Progenitor cell of endocrine pancreas (in vitro differentiated cells): ENCODE measurements around the gene POLR2E. TPM values are rescaled to one million over a fixed set of nuclear protein-coding genes. Genes with fewer than 3 reads are reported as not detected.

ENCODE experiments used
- DNase-seq: peaks from one replicate; pipeline ENCODE4 v3.0.0; 2021; ENCODE audit warnings: low spot score; ENCODE audit not compliant: unreplicated experiment
- H3K27ac Mint-ChIP-seq: 2 replicates; pipeline ENCODE4 v1.8.0; 2021; ENCODE audit warnings: mild to moderate bottlenecking, moderate library complexity, mixed read lengths
- H3K27me3 Mint-ChIP-seq: 2 replicates; pipeline ENCODE4 v1.8.0; 2021; ENCODE audit warnings: mixed read lengths
- H3K36me3 Mint-ChIP-seq: 2 replicates; pipeline ENCODE4 v1.8.0; 2022; ENCODE audit warnings: mixed read lengths; ENCODE audit not compliant: insufficient read depth
- H3K4me1 Mint-ChIP-seq: 2 replicates; pipeline ENCODE4 v1.8.0; 2021; ENCODE audit warnings: low read depth, mixed read lengths
- H3K4me3 Mint-ChIP-seq: 2 replicates; pipeline ENCODE4 v1.8.0; 2021; ENCODE audit warnings: low read depth, mild to moderate bottlenecking, moderate library complexity, mixed read lengths
- H3K9me3 Mint-ChIP-seq: 2 replicates; pipeline ENCODE4 v1.8.0; 2021; ENCODE audit warnings: low read depth, mixed read lengths
- CTCF ChIP-seq: fragments of 200-600 bp; sonication (generic); IDR thresholded peaks from one replicate; pipeline ENCODE4 v1.5.0; 2021; ENCODE audit warnings: antibody characterized with exemption, mild to moderate bottlenecking; ENCODE audit not compliant: unreplicated experiment
- total RNA-seq: library from RNA; stranded (reverse); gene quantifications from 2 replicates; pipeline ENCODE4 v1.2.1, GENCODE V29; 2021

The POLR2E gene
- total RNA-seq, 1 donor from 2014 or later: 161 TPM

DNA sequence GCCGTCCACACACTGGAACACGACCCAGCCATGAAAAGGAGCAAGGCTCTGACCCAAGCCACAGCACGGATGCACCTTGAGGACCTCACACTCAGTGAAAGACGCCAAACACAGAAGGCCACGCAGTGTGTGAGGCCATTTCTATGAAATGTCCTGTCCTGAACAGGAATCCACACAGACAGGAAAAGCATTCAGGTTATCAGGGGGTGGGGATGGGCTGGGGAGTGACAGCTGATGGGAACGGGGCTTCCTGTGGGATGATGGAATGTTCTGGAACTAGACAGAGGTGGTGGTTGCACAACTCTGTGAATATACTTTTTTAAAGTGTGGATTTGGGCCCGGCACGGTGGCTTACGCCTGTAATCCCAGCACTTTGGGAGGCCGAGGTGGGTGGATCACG, 39.3 kb upstream of the POLR2E start:
- H3K9me3 Mint-ChIP-seq: no peaks in the 10 kb centered on the region
- H3K36me3 Mint-ChIP-seq: peaks cover 2% of the 10 kb centered on the region
- H3K27ac Mint-ChIP-seq: no peak overlapping the region
- H3K4me1 Mint-ChIP-seq: no peaks in the 10 kb centered on the region
- no peak for TF ChIP-seq CTCF
- no peak overlapping the region for H3K4me3 Mint-ChIP-seq
- no peaks in the 10 kb centered on the region for H3K27me3 Mint-ChIP-seq
- DNase-seq: no peak

DNA sequence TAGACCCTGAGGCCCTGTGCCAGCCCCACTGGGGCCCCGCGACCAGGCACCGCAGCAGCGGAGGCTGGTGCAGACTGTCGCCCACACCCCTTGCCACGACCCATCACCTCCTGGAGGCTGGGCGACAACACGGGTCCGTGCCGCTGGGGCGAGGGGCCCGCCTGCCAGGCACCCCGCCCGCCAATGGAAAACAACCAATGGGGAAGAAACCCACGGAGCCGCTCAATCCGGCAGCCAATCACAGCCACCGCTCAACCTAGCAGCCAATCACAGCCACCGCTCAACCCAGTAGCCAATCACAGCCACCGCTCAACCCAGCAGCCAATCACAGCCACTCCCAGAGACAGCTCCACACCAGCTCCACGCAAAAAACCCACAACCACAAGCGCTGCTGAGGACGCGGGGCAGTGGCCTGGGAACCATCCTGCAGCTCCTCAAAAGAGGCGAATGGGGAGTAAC, 38.3 kb upstream of the POLR2E start:
- TF ChIP-seq CTCF: no peak
- Mint-ChIP-seq H3K27ac (no peak overlapping the region), H3K4me3 (no peak overlapping the region), H3K4me1 (no peaks in the 10 kb centered on the region), H3K27me3 (no peaks in the 10 kb centered on the region), H3K9me3 (no peaks in the 10 kb centered on the region), H3K36me3 (no peaks in the 10 kb centered on the region)
- no peak for DNase-seq

DNA sequence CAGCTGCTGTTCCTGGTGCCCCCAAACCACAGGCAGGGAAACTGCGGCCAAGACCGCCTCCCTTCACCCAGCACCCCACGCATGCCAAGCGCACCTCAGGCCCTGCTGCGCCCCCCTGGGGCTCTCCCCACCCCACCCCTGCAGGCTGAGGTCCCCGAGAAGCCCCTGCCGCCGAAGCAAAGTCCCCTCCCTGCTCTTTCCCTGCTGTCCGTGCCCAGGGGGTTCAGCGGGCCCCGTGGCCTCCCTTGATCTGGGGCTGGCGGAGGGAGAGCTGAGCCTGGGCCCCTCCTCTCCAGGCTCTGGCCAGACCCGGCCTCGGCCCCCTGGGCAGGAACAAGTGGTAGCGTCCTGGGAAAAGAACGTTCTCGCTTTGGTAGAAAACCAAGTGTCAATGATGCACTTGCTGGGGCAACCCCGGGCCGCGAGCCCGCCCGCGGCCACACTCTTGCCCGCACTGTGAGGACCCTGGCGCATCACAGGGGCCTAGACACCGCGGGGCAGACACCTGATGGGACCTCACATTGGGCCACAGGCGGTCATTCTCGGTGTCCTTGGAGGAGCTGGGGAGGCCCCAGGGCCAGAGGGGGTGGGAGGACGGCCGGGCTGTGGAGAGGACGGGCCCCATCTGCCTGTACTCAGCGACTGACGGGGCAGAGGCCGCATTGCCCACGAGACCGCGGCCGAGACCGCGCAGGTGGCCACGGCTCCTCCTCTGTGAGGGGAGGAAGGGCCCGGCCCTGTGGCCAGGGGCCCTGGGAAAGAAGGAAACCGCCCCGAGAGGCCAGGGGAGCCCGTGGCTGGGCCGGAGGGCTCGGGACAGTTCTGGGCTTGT, 37.6 kb upstream of the POLR2E start:
- H3K9me3 Mint-ChIP-seq: no peaks in the 10 kb centered on the region
- H3K27ac Mint-ChIP-seq: no peak overlapping the region

GRCh38 chr19:1131718-1132551, 36.8 kb upstream of the POLR2E start:
- DNase-seq: no peak
- Mint-ChIP-seq H3K9me3 (no peaks in the 10 kb centered on the region), H3K4me1 (no peaks in the 10 kb centered on the region), H3K27me3 (no peaks in the 10 kb centered on the region), H3K27ac (no peak overlapping the region), H3K4me3 (no peak overlapping the region), H3K36me3 (no peaks in the 10 kb centered on the region)
- no peak for TF ChIP-seq CTCF

More for the DNA sequence above, 37.6 kb upstream of the POLR2E start:
- H3K4me1 Mint-ChIP-seq: no peaks in the 10 kb centered on the region
- no peak for DNase-seq
- TF ChIP-seq CTCF: no peak
- H3K36me3 Mint-ChIP-seq: no peaks in the 10 kb centered on the region
- H3K27me3 Mint-ChIP-seq: no peaks in the 10 kb centered on the region
- no peak overlapping the region for H3K4me3 Mint-ChIP-seq
